VCaP (cell line): ENCODE measurements around the gene TXNRD2.

Source experiments
- H3K27ac ChIP-seq: fragments of 450-650 bp; 2 replicates; pipeline ENCODE4 v1.5.1; 2017
- TF ChIP-seq, protein P1 (sequence below): fragments of 450-650 bp; conservative IDR thresholded peaks from 2 replicates; pipeline ENCODE4 v1.5.1; 2017; ENCODE audit warnings: mild to moderate bottlenecking, moderate library complexity

The TXNRD2 gene

DNA sequence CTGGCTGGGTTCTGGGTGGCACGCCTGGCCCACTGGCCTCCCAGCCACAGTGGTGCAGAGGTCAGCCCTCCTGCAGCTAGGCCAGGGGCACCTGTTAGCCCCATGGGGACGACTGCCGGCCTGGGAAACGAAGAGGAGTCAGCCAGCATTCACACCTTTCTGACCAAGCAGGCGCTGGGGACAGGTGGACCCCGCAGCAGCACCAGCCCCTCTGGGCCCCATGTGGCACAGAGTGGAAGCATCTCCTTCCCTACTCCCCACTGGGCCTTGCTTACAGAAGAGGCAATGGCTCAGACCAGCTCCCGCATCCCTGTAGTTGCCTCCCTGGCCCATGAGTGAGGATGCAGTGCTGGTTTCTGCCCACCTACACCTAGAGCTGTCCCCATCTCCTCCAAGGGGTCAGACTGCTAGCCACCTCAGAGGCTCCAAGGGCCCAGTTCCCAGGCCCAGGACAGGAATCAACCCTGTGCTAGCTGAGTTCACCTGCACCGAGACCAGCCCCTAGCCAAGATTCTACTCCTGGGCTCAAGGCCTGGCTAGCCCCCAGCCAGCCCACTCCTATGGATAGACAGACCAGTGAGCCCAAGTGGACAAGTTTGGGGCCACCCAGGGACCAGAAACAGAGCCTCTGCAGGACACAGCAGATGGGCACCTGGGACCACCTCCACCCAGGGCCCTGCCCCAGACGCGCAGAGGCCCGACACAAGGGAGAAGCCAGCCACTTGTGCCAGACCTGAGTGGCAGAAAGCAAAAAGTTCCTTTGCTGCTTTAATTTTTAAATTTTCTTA lies 27.7 kb upstream of the TXNRD2 start:
- TF ChIP-seq, protein P1, sequence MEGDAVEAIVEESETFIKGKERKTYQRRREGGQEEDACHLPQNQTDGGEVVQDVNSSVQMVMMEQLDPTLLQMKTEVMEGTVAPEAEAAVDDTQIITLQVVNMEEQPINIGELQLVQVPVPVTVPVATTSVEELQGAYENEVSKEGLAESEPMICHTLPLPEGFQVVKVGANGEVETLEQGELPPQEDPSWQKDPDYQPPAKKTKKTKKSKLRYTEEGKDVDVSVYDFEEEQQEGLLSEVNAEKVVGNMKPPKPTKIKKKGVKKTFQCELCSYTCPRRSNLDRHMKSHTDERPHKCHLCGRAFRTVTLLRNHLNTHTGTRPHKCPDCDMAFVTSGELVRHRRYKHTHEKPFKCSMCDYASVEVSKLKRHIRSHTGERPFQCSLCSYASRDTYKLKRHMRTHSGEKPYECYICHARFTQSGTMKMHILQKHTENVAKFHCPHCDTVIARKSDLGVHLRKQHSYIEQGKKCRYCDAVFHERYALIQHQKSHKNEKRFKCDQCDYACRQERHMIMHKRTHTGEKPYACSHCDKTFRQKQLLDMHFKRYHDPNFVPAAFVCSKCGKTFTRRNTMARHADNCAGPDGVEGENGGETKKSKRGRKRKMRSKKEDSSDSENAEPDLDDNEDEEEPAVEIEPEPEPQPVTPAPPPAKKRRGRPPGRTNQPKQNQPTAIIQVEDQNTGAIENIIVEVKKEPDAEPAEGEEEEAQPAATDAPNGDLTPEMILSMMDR, result no peak
- peak overlapping the region; percentile 36 for H3K27ac ChIP-seq

DNA sequence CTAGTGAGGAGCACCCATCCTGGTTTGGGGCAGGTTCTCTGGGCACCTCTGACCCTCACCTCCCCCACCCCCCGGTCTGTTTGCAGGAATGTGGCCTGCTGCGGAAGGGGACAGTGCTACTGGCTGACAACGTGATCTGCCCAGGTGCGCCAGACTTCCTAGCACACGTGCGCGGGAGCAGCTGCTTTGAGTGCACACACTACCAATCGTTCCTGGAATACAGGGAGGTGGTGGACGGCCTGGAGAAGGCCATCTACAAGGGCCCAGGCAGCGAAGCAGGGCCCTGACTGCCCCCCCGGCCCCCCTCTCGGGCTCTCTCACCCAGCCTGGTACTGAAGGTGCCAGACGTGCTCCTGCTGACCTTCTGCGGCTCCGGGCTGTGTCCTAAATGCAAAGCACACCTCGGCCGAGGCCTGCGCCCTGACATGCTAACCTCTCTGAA lies 26.9 kb upstream of the TXNRD2 start:
- TF ChIP-seq, protein P1, result no peak
- H3K27ac ChIP-seq, result peak overlapping the region; percentile 36; the same call in 1 of the 2 replicates

DNA sequence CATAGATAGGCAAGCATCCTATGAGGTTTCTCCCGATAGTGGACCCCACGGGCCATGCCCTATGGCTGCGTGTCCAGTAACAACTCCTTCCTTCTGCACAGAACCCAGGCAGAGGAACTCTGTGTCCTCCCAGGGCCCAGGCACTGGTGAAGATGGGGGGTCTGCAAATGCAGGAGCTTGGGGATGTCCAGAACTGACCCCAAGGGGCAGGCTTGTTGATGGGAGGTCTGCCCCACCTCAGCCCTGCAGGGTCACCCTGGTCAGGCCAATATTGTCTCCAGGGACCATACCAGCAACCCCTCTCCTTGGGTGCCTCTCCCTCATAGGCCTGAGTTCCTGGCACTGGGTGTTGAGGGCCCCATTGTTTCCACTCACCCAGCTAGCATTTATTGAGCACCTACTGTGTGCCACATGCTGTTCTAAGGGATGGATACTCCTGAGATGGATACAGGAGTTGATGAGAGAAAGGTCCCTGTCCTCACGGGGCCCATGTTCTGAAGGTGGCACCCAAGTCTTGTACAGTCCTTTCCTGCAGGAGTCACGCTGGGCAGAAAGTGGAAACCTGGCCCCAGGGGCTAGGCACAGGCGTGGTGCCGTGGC lies 26.3 kb upstream of the TXNRD2 start:
- TF ChIP-seq, protein P1, result no peak

DNA sequence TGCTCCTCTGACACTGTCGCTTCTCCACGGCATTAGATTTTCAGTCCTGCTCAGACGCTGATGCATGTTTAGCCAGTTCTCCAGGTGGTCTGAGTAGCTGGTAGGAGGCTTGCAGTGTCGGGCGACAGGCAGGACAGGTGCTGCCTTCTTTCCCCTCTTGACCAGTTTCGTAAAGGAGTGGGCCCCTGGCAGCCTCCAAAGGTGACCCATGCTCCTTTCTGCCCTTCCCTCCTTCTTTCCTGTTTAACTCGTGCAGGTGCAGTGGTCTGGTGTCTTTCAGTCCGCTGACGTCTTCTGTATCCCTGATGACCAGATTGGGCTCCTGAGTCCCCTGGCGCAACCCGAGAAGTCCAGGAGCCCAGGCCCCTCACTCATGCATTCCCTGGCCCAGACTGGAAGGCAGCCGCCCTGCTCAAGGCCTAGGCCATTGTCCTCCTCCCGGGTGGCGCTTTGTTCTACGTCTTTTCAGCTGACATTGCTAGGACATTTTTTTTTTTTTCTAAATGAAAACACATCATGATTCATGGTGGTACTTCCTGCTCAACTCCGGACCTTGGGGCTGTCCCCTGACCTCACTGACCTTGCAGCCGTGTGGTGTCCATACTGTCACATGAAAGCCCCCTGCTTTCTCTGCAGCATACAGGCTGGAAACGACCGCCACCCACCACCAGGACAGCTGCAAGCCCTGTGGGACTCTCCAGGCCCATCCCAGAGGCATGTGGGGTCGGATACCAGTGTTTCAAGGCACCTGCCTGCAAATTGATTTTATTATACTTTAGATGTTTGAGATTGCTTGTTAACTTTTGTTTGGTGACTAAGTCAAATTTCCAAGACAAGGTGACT lies 25.5 kb upstream of the TXNRD2 start:
- peak overlapping the region; percentile 99 for H3K27ac ChIP-seq
- TF ChIP-seq, protein P1, result no peak

More for the DNA sequence above, 26.3 kb upstream of the TXNRD2 start:
- H3K27ac ChIP-seq, result peak overlapping the region; percentile 99; the same call in 1 of the 2 replicates

DNA sequence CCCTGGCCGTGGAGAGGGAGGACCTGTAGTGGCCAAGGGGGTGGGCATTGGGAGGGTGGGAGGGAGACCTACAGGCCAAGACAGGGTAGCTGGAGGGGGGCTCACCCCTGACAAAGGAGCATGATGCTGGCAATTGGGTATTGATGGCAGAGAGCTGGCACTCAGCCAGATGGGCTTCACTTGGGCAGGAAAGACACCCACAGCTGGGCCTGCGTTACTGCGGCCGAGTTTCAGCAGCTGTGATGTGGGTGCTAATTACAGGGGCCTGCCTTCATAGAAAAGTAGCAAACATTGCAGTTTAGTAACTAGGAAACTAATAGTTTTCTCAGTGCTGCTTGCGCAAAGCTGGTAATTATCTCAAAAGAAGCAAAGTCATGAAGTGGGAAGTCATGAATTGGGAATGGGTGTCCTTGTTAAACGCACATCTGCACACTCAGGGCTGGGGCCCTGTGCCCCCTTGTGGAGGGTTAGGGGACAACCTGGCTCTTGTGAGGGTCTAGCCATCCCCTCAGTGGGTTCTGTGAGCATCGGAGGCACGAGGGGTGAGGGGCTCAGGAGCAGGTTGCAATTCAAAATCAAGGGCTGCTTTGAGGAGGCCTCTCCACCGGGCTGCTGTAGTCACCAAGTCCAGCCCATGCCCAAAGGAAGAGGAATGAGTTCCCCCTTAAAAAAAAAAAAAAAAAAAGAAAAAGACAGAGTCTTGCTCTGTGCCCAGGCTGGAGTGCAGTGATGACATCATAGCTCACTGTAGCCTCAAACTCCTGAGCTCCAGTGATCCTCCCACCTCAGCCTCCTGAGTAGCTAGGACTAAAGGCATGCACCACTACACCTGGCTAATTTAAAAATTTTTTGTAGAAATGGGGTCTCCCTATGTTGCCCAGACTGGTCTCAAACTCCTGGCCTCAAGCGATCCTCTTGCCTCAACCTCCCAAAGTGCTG lies 24.4 kb upstream of the TXNRD2 start:
- TF ChIP-seq, protein P1, result peak; percentile 50
- peak overlapping the region; percentile 99 for H3K27ac ChIP-seq

DNA sequence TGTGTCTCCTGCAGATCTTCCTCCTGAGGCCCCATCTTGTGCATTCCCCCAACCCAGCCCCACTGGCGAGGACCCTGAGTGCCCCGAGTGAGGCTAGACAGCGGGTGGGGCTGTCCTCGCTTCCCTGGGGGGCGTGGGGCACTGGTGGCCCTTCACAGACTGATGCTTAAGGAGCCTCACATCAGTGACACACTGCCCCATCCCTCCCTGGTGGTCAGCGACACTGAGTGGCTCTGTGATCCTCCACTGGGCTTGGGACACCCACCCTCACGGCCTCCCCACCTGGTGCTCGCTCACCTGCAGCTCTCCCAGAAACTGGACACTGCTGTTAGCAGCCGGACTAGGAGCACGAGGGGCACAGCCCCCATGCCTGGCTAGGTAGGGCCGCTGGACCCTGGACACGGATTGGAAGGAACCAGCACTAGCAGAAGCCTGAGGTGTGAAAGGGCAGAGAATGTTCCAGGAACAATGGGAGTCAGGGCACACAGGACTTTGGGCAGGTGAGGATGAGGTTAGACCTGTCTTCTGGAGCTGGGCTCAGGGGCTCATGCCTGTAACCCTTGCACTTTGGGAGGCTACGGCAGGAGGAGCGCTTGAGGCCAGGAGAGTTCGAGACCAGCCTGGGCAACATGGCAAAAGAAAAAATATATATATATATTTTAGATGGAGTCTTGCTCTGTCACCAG lies 23.2 kb upstream of the TXNRD2 start:
- H3K27ac ChIP-seq, result peak overlapping the region; percentile 99
- TF ChIP-seq, protein P1, result no peak
